Ovary (tissue), 9 donors: ENCODE results near the gene RFC2. TPM values are rescaled to one million over a fixed set of nuclear protein-coding genes. Genes with fewer than 3 reads are reported as not detected.

Source experiments
- DNase-seq, 5 donors: peaks; one replicate each; pipeline ENCODE4 v3.0.0-alpha.2; 2019 to 2020
- H3K27ac ChIP-seq, 2 donors: fragments of 200-600 bp; one replicate each; pipeline versions ENCODE4 v1.5.1 to v1.8.0; 2019 to 2022
- H3K27me3 ChIP-seq: fragments of 200-600 bp; one replicate; pipeline ENCODE4 v1.8.0; 2022
- H3K36me3 ChIP-seq: fragments of 200-600 bp; sonication (generic); one replicate; pipeline ENCODE4 v1.5.1; 2019
- H3K4me1 ChIP-seq: one replicate; pipeline ENCODE4 v1.8.1; 2013; ENCODE audit warnings: mild to moderate bottlenecking, moderate library complexity; ENCODE audit not compliant: insufficient read depth
- H3K4me3 ChIP-seq: fragments of 200-600 bp; sonication (generic); one replicate; pipeline ENCODE4 v1.5.1; 2017
- H3K9me3 ChIP-seq, 2 donors: fragments of 200-600 bp in 1 of 2; sonication (generic) in 1 of 2; one replicate each; pipeline versions ENCODE4 v1.5.1 to v1.8.1; 2013 to 2019; ENCODE audit warnings: mild to moderate bottlenecking in 1 of 2, moderate library complexity in 1 of 2
- CTCF ChIP-seq, 3 donors: fragments of 450-650 bp in 2 of 3; fragments of 200-600 bp in 1 of 3; IDR thresholded peaks; one replicate each; pipeline versions ENCODE4 v1.5.1 to v1.8.0; 2016 to 2022; ENCODE audit warnings: antibody characterized with exemption in 3 of 3, mild to moderate bottlenecking in 1 of 3
- EP300 ChIP-seq: sonication (generic); formaldehyde crosslinking; IDR thresholded peaks from one replicate; pipeline ENCODE4 v1.6.1; 2017; ENCODE audit warnings: antibody characterized with exemption
- POLR2A ChIP-seq: fragments of 450-650 bp; IDR thresholded peaks from one replicate; pipeline ENCODE4 v1.6.1; 2017; ENCODE audit warnings: antibody characterized with exemption, mild to moderate bottlenecking, moderate library complexity
- WGBS, 3 donors: extraction: QIAGEN DNeasy Blood & Tissue Kit in 1 of 3; methylation state at CpG; one replicate each; pipeline versions ENCODE4 v1.1.5 to v1.1.7; 2013 to 2017; 5-methylcytosine and 5-hydroxymethylcytosine counted together
- intact Hi-C, 4 donors: fragments of 100-400 bp; cut with DNase I; formaldehyde crosslinking; loops; one replicate each; pipeline versions ENCODE4 v1.11.0 to v1.15.1; 2022 to 2023
- polyA plus RNA-seq, 2 donors: library from polyadenylated mRNA; stranded (reverse); fragments of 200-250 nt in 1 of 2; fragments of 350-450 nt in 1 of 2; fragmentation: Illumina TruSeq in 1 of 2; extraction: RNeasy Lipid Tissue Mini Kit (QIAGEN cat#74804) in 1 of 2; gene quantifications; one replicate each; pipeline ENCODE4 v1.2.3, GENCODE V29; 2013 to 2014
- total RNA-seq, 7 donors: library from RNA; depleted of rRNA in 2 of 7; stranded (reverse); fragments of >200 nt in 2 of 7; fragmentation: NEBNext Ultra II Directional in 3 of 7; extraction: Animal tissue kit (Norgen Biotek cat#: 25700) in 3 of 7; gene quantifications; one replicate each; pipeline versions ENCODE4 v1.1.0 to v1.2.4, GENCODE V29; 2016 to 2023
- donor health status: DM: no; HTN: no; CAD: no; lungs with moderate emphysema.
- donor health status: DM: no; HTN: no; CAD: no.
- donor health status: Bipolar disorder and iron deficiency.
- donor health status: DM: yes; HTN: yes; CAD: no.
- donor health status: DM: no; HTN: no; CAD: no.
- donor health status: DM: yes; HTN: yes; CAD: no.

RFC2 gene
- total and polyA plus RNA-seq, 9 donors = 6.4 to 23.7 (median 16.6) TPM

DNA sequence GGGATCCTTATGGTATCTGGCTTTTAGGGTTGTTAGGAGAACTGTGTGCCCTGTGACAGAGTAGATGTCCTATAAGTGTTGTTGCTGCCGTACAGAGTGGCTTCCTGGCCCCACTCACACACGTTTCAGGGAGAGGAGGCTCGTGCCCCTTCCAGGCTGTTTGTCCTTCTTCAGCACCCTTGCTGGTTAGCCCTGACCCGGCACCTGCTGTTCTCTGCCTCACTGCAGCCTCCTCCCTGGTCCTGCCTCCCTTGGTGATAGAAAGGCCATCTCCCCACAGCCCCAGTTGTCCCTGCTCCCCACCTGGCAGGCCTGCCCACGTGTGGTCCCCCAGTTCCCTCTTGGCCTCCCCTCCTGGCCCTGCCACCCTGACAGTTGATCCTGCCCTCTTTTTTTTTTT, 37.3 kb upstream of the RFC2 start:
- TF ChIP-seq CTCF (IDR thresholded peaks at IDR 0.05) (no peak), POLR2A (no peak), EP300 (no peak)
- no peaks in the 10 kb centered on the region for H3K36me3 ChIP-seq
- no peak for DNase-seq
- H3K9me3 ChIP-seq = no peaks in the 10 kb centered on the region
- intact Hi-C loops = loop anchor here in 2 of 4 donors (10.0 kb wide), 1 partner anchor 73 kb away; no protein-coding TSS in a partner anchor
- no peak overlapping the region for H3K4me3 ChIP-seq
- H3K27ac ChIP-seq = no peak overlapping the region
- no peaks in the 10 kb centered on the region for H3K27me3 ChIP-seq
- 71 to 84% (median 82%) methylated on average over 5 of the region's 5 CpGs for WGBS, 3 donors
- peaks cover 17% of the 10 kb centered on the region for H3K4me1 ChIP-seq

- intact Hi-C loops = loop anchor here in 2 of 4 donors (10.0 kb wide), 1 partner anchor 74 kb away; no protein-coding TSS in a partner anchor
- Histone ChIP-seq H3K4me1 (peaks cover 15% of the 10 kb centered on the region), H3K4me3 (no peak overlapping the region), H3K36me3 (no peaks in the 10 kb centered on the region), H3K27me3 (no peaks in the 10 kb centered on the region), H3K27ac (peak overlapping the region in 1 of 2 donors; percentile 21), H3K9me3 (no peaks in the 10 kb centered on the region)
- no peak for TF ChIP-seq EP300
- no peak for TF ChIP-seq POLR2A
- TF ChIP-seq CTCF (IDR thresholded peaks at IDR 0.05) = no peak
- 58 to 63% (median 61%) methylated on average over 10 of the region's 10 CpGs for WGBS, 3 donors
- DNase-seq = no peak
Measured at GRCh38 chr7:74290981-74291441, 36.8 kb upstream of the RFC2 start.

DNA sequence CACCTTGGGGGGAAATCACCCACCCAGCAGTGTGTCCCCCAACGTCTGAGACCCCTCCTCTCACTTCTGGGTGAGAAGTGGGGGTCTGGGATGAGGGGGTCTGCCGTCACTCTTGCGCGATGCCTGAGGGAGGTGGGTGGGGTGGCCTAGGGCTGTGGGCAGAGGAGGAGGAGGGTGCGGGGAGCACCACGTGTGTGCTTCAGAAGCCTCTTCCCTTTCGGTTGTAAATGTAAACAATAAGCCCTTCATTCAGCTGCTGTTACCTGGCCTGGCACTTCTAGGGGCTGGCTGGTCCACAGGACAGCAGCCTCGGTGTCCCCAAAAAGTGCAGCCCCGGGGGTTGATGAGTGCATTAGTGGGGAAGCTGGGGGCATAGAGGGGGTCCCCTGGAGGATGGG, 36.4 kb upstream of the RFC2 start:
- intact Hi-C loops = loop anchor here in 2 of 4 donors (10.0 kb wide), 1 partner anchor 74 kb away; no protein-coding TSS in a partner anchor
- no peak for DNase-seq
- WGBS, 3 donors = 7 to 10% (median 8%) methylated on average over 9 of the region's 9 CpGs
- no peaks in the 10 kb centered on the region for H3K27me3 ChIP-seq
- no peaks in the 10 kb centered on the region for H3K9me3 ChIP-seq
- H3K4me3 ChIP-seq = peak overlapping the region; percentile 52
- peaks cover 15% of the 10 kb centered on the region for H3K4me1 ChIP-seq
- H3K36me3 ChIP-seq = no peaks in the 10 kb centered on the region
- no peak for TF ChIP-seq EP300
- no peak for TF ChIP-seq POLR2A
- TF ChIP-seq CTCF (IDR thresholded peaks at IDR 0.05) = no peak
- peak overlapping the region in 1 of 2 donors; percentile 21 for H3K27ac ChIP-seq

- Histone ChIP-seq H3K4me3 (peak overlapping the region; percentile 52), H3K27ac (peak overlapping the region; percentile 21 to 44), H3K27me3 (no peaks in the 10 kb centered on the region), H3K36me3 (no peaks in the 10 kb centered on the region), H3K9me3 (no peaks in the 10 kb centered on the region), H3K4me1 (peaks cover 15% of the 10 kb centered on the region)
- WGBS, 3 donors = 0 to 1% (median 0%) methylated on average over 54 to 60 of the region's 60 CpGs
- intact Hi-C loops = loop anchor here in 2 of 4 donors (10.0 kb wide), 1 partner anchor 75 kb away; no protein-coding TSS in a partner anchor
- peak; percentile 37 to 67 (median 58) for DNase-seq
- TF ChIP-seq POLR2A (no peak), CTCF (IDR thresholded peaks at IDR 0.05) (no peak), EP300 (no peak)
Measured at GRCh38 chr7:74289659-74290552, 35.7 kb upstream of the RFC2 start.
